BE2C (cell line): ENCODE data around the gene BICD2. TPM values are rescaled to one million over a fixed set of nuclear protein-coding genes. Genes with fewer than 3 reads are reported as not detected.
A peak's percentile ranks its signal among the peaks of the same experiment; 100 is the strongest.
"Not testable (repeated sequence)": the region's sequence is repeated elsewhere in the genome, so short reads cannot be mapped to it uniquely, and the experiment has no call there.

ENCODE experiments used
- DNase-seq: peaks from one replicate; pipeline ENCODE4 v3.0.0-alpha.2; 2020
- H3K27me3 ChIP-seq: fragments of 250-450 bp; sonication (Bioruptor Pico); 2 replicates; pipeline ENCODE4 v1.5.1; 2020; ENCODE audit warnings: mild to moderate bottlenecking
- H3K36me3 ChIP-seq: fragments of 250-450 bp; sonication (Bioruptor Pico); 2 replicates; pipeline ENCODE4 v1.5.1; 2020; ENCODE audit warnings: mild to moderate bottlenecking
- H3K4me1 ChIP-seq: fragments of 250-450 bp; sonication (Bioruptor Pico); 2 replicates; pipeline ENCODE4 v1.5.1; 2020
- H3K4me3 ChIP-seq: 2 replicates; pipeline ENCODE4 v1.5.1; 2011; ENCODE audit warnings: low read depth, low read length
- H3K9me3 ChIP-seq: fragments of 250-450 bp; sonication (Bioruptor Pico); 2 replicates; pipeline ENCODE4 v1.5.1; 2020
- CTCF ChIP-seq: IDR thresholded peaks from 2 replicates; pipeline ENCODE4 v1.5.1; 2012; ENCODE audit warnings: mild to moderate bottlenecking, low read depth, low read length
- polyA plus RNA-seq: library from polyadenylated mRNA; unstranded; fragments of >200 nt; gene quantifications from one replicate; pipeline ENCODE4 v1.2.1, GENCODE V29; 2012; ENCODE audit warnings: low read depth, missing spikeins; ENCODE audit not compliant: insufficient read length, insufficient read depth

The BICD2 gene
- 49.5 TPM for polyA plus RNA-seq

GRCh38 chr9:92764381-92764987 is at the start of gene BICD2:
BICD2 (minus strand) TSS chr9:92764833; CDS start chr9:92764744, 89 bp downstream.
- no peak for TF ChIP-seq CTCF
- Histone ChIP-seq H3K27me3 (no peaks in the 10 kb centered on the region), H3K4me3 (peak within 1 kb of the TSS; percentile 95), H3K9me3 (no peaks in the 10 kb centered on the region), H3K4me1 (peaks cover 3% of the 10 kb centered on the region; the same call in 1 of the 2 replicates), H3K36me3 (peaks cover 3% of the 10 kb centered on the region; the same call in 1 of the 2 replicates)
- no peak for DNase-seq

GRCh38 chr9:92809629-92810326 is 45.1 kb upstream of the BICD2 start:
- peaks cover 90% of the 10 kb centered on the region for H3K27me3 ChIP-seq
- H3K4me3 ChIP-seq, DNase-seq: not testable (repeated sequence)

GRCh38 chr9:92808726-92809451 is 44.3 kb upstream of the BICD2 start:
- DNase-seq, result peak; percentile 76
- TF ChIP-seq CTCF, result peak; percentile 28; the same call in 1 of the 2 replicates
- Histone ChIP-seq H3K4me3 (no peak overlapping the region), H3K9me3 (no peaks in the 10 kb centered on the region), H3K27me3 (peaks cover 88% of the 10 kb centered on the region), H3K36me3 (no peaks in the 10 kb centered on the region), H3K4me1 (no peaks in the 10 kb centered on the region)

More at GRCh38 chr9:92809629-92810326, 45.1 kb upstream of the BICD2 start:
- not testable (repeated sequence) for H3K4me1 ChIP-seq, H3K36me3 ChIP-seq, H3K9me3 ChIP-seq

GRCh38 chr9:92807757-92808725 is 43.4 kb upstream of the BICD2 start:
- DNase-seq, result peak; percentile 44
- peaks cover 87% of the 10 kb centered on the region for H3K27me3 ChIP-seq

GRCh38 chr9:92807031-92807756 is 42.6 kb upstream of the BICD2 start:
- H3K27me3 ChIP-seq, result peaks cover 78% of the 10 kb centered on the region
- H3K9me3 ChIP-seq, result no peaks in the 10 kb centered on the region
- H3K4me3 ChIP-seq, result no peak overlapping the region
- TF ChIP-seq CTCF, result no peak
- peak; percentile 18 for DNase-seq
- H3K4me1 ChIP-seq, result no peaks in the 10 kb centered on the region
- no peaks in the 10 kb centered on the region for H3K36me3 ChIP-seq

More at GRCh38 chr9:92807757-92808725, 43.4 kb upstream of the BICD2 start:
- H3K4me1 ChIP-seq, result no peaks in the 10 kb centered on the region
- H3K36me3 ChIP-seq, result no peaks in the 10 kb centered on the region
- no peaks in the 10 kb centered on the region for H3K9me3 ChIP-seq
- H3K4me3 ChIP-seq, result no peak overlapping the region
- TF ChIP-seq CTCF, result no peak
